Right ventricle myocardium superior (tissue), 1 donor: ENCODE data around the gene CHMP3. TPM values are rescaled to one million over a fixed set of nuclear protein-coding genes. Genes with fewer than 3 reads are reported as not detected.

Experiments used
- total RNA-seq: library from RNA; stranded (reverse); fragmentation: NEBNext Ultra II Directional; extraction: Animal tissue kit (Norgen Biotek cat#: 25700); gene quantifications from one replicate; pipeline ENCODE4 v1.2.1, GENCODE V29; 2021
- donor health status: DM: no; HTN: yes; CAD: no; lungs with severe emphysema.

Gene CHMP3
- total RNA-seq, 1 donor from 2014 or later = 173 TPM

Other genes with a start within 250 kb of the CHMP3 start
- gene REEP1, start 225.8 kb downstream of the CHMP3 start, total RNA-seq = 21.5 TPM
- gene KDM3A, start 122.1 kb downstream of the CHMP3 start, total RNA-seq = 27.2 TPM
- gene RNF103, start 60.4 kb upstream of the CHMP3 start, total RNA-seq = 51.7 TPM
- gene RMND5A, start 156.8 kb upstream of the CHMP3 start, total RNA-seq = 96.0 TPM
- 0.51 TPM for gene CD8A, start 227.5 kb upstream of the CHMP3 start, total RNA-seq